Measurements from ENCODE around the gene NFYA. TPM values are rescaled to one million over a fixed set of nuclear protein-coding genes. Genes with fewer than 3 reads are reported as not detected.

The NFYA gene
- total and polyA plus RNA-seq, 2 of the 13 experiments (the other 11 are each of a cell fraction or from before 2014, with no cell fraction given) = 16.0 to 22.9 TPM

GRCh38 chr6:41071923-41072835 is 595 bp upstream of the NFYA start, which contains the start of gene OARD1 (continued):
- TF ChIP-seq ZHX2 (IDR thresholded peaks at IDR 0.05; ENCODE audit: low read depth) (peak; percentile 84), ZHX2 (CRISPR knock-in tag; IDR thresholded peaks at IDR 0.05; ENCODE audit: borderline replicate concordance) (0 out of 2 replicates have a peak, but pooled peaks have one; percentile 34), MTF2 (CRISPR knock-in tag; IDR thresholded peaks at IDR 0.05; ENCODE audit: borderline replicate concordance) (peak; percentile 43; the same call in 1 of the 2 replicates), SATB2 (CRISPR knock-in tag; IDR thresholded peaks at IDR 0.05) (peak; percentile 72; the same call in 1 of the 2 replicates), CENPBD1 (CRISPR knock-in tag; IDR thresholded peaks at IDR 0.05; ENCODE audit: borderline replicate concordance, low read depth) (0 out of 2 replicates have a peak, but pooled peaks have one; percentile 57), ZNF713 (CRISPR knock-in tag; IDR thresholded peaks at IDR 0.05) (peak; percentile 77; the same call in 1 of the 2 replicates), NFYB (CRISPR knock-in tag; IDR thresholded peaks at IDR 0.05) (peak; percentile 76), ZBTB37 (CRISPR knock-in tag; IDR thresholded peaks at IDR 0.05) (peak; percentile 61; the same call in 1 of the 2 replicates), ZSCAN22 (CRISPR knock-in tag; IDR thresholded peaks at IDR 0.05) (0 out of 2 replicates have a peak, but pooled peaks have one; percentile 28), ETV5 (CRISPR knock-in tag; IDR thresholded peaks at IDR 0.05; ENCODE audit: borderline replicate concordance) (peak; percentile 93), ZNF446 (CRISPR knock-in tag; IDR thresholded peaks at IDR 0.05) (peak; percentile 73; the same call in 1 of the 2 replicates), ZNF598 (CRISPR knock-in tag; IDR thresholded peaks at IDR 0.05; ENCODE audit: borderline replicate concordance) (peak; percentile 69; the same call in 1 of the 2 replicates), NCOA1 (CRISPR knock-in tag; IDR thresholded peaks at IDR 0.05) (peak; percentile 70; the same call in 1 of the 2 replicates), JUN (CRISPR knock-in tag; IDR thresholded peaks at IDR 0.05) (no peak; the same call in none of the 2 replicates), FIP1L1 (IDR thresholded peaks at IDR 0.05; ENCODE audit: borderline replicate concordance, insufficient read depth, low read depth, low read length) (peak; percentile 90; the same call in 1 of the 2 replicates), ZNF7 (CRISPR knock-in tag; IDR thresholded peaks at IDR 0.05) (no peak), BRF2 (CRISPR knock-in tag; IDR thresholded peaks at IDR 0.05) (no peak), ZNF263 (CRISPR knock-in tag; IDR thresholded peaks at IDR 0.05) (peak; percentile 28; the same call in 1 of the 2 replicates), BHLHE40 (IDR thresholded peaks at IDR 0.05; ENCODE audit: low read length) (no peak), ZNF883 (CRISPR knock-in tag; IDR thresholded peaks at IDR 0.05; ENCODE audit: not compliant biosample characterization) (no peak)
